Adrenal gland (tissue), 12 donors: Measurements from ENCODE around the gene SEMA4C. TPM values are rescaled to one million over a fixed set of nuclear protein-coding genes. Genes with fewer than 3 reads are reported as not detected.

Experiments
- DNase-seq, 7 donors: peaks; one replicate each; pipeline ENCODE4 v3.0.0-alpha.2; 2019 to 2020
- H3K27ac ChIP-seq, 5 donors: fragments of 200-600 bp; sonication (generic) in 4 of 5; 1 replicate in 3 of 5; 2 replicates in 2 of 5; pipeline versions ENCODE4 v1.5.1 to v1.8.0; 2016 to 2020; ENCODE audit warnings: mild to moderate bottlenecking in 1 of 5
- H3K27me3 ChIP-seq: fragments of 200-600 bp; 2 replicates; pipeline ENCODE4 v1.8.0; 2021
- H3K36me3 ChIP-seq, 2 donors: fragments of 200-600 bp; replicated peaks in 1 of 2; 1 replicate in 1 of 2; 2 replicates in 1 of 2; pipeline versions ENCODE4 v1.5.1 to v1.8.0; 2018 to 2022
- H3K4me1 ChIP-seq, 2 donors: fragments of 200-600 bp; replicated peaks in 1 of 2; 1 replicate in 1 of 2; 2 replicates in 1 of 2; pipeline versions ENCODE4 v1.5.1 to v1.8.0; 2018 to 2021
- H3K4me3 ChIP-seq, 4 donors: fragments of 200-600 bp; sonication (generic) in 3 of 4; one replicate each; pipeline ENCODE4 v1.5.1; 2016 to 2018
- H3K9me3 ChIP-seq, 3 donors: fragments of 200-600 bp; sonication (generic) in 1 of 3; replicated peaks in 1 of 3; 1 replicate in 2 of 3; 2 replicates in 1 of 3; pipeline versions ENCODE4 v1.5.1 to v1.8.0; 2016 to 2021
- CTCF ChIP-seq, 6 experiments: fragments of 450-650 bp in 4 of 6; fragments of 200-600 bp in 2 of 6; sonication (generic) in 1 of 6; IDR thresholded peaks; 1 replicate in 5 of 6; 2 replicates in 1 of 6; pipeline versions ENCODE4 v1.5.1 to v1.8.0; 2016 to 2021; ENCODE audit warnings: antibody characterized with exemption in 6 of 6, mild to moderate bottlenecking in 2 of 6, moderate library complexity in 1 of 6
- POLR2A ChIP-seq, 2 donors: fragments of 450-650 bp; IDR thresholded peaks; one replicate each; pipeline ENCODE4 v1.6.1; 2017; ENCODE audit warnings: antibody characterized with exemption in 2 of 2, mild to moderate bottlenecking in 2 of 2, moderate library complexity in 1 of 2
- WGBS, 4 donors: extraction: QIAGEN DNeasy Blood & Tissue Kit in 2 of 4; methylation state at CpG; one replicate each; pipeline versions ENCODE4 v1.1.5 to v1.1.7; 2013 to 2017; 5-methylcytosine and 5-hydroxymethylcytosine counted together
- intact Hi-C, 2 donors: fragments of 100-400 bp; cut with DNase I; formaldehyde crosslinking; loops; one replicate each; pipeline versions ENCODE4 v1.14.1 to v1.15.0; 2022 to 2023
- polyA plus RNA-seq, 3 donors: library from polyadenylated mRNA; stranded (reverse); fragments of 200-250 nt in 2 of 3; fragments of 350-450 nt in 1 of 3; fragmentation: Illumina TruSeq in 1 of 3; extraction: RNeasy Lipid Tissue Mini Kit (QIAGEN cat#74804) in 1 of 3; gene quantifications; one replicate each; pipeline ENCODE4 v1.2.3, GENCODE V29; 2013 to 2014
- total RNA-seq, 9 donors: library from RNA; depleted of rRNA in 4 of 9; stranded (reverse); fragments of >200 nt in 4 of 9; fragments of 120-200 nt in 1 of 9; fragmentation: NEBNext Ultra II Directional in 1 of 9; extraction: Animal tissue kit (Norgen Biotek cat#: 25700) in 1 of 9; gene quantifications; one replicate each; pipeline versions ENCODE4 v1.1.0 to v1.2.4, GENCODE V29; 2013 to 2023
- donor health status: healthy with polysubstance abuse.
- donor health status: Bipolar disorder and iron deficiency.
- donor health status: DM: yes; HTN: yes; CAD: no.
- donor health status: DM: no; HTN: no; CAD: no.
- donor health status: DM: no; HTN: no; CAD: no.
- donor health status: DM: yes; HTN: yes; CAD: no.

SEMA4C gene
- total and polyA plus RNA-seq, 12 donors = 4.4 to 31.6 (median 23.2) TPM

DNA sequence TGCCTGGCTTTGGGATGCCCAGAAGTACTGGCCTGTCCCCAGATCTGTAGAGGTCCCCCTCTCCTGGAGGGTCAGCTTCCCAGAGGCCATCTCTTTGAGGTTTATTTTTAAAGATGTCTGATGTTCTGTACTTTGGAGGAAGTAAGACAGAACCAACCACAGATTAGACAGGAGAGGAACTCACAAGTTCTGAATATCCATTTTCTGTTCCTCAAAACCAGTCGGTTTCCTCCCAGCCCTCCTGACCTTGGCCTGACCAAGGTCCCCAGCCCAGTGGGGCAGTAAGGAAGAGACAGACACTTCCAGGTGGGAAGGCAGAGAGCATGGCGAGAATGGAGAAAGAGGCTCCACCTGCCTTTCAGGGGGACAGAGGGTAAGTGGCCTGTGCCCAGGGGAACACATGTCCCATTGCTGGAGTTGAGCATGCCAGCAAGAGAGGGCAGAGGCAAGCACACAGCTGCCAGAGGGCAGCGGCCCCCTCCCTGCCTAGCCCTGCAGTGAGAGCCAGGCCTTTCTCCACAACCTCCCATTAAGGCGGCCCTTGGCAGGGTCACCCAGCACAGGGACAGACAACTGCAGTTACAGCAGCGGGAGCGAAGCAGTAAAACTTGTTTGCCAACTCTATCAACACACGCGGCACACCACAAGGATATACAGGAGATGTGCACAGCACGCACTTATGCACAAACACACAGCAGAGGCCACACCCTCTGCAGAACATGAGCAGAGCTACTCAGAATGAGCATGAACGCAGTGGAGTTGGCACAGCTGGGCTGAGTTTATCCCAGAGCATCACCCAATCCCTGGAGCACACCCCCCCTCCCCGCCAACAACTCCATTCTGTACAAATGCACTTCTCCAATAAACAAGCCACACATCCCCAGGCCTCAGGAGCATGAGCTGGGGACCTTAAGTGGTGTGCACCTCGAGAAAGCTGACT, 18.5 kb upstream of the SEMA4C start:
- Histone ChIP-seq H3K9me3 (no peaks in the 10 kb centered on the region), H3K27ac (peak overlapping the region in 1 of 5 donors; percentile 52), H3K4me3 (no peak overlapping the region), H3K36me3 (no peaks in the 10 kb centered on the region), H3K4me1 (peaks cover 0 to 33% of the 10 kb centered on the region in 2 donors), H3K27me3 (no peaks in the 10 kb centered on the region)
- no peak for DNase-seq
- intact Hi-C loops = no loop called here
- whole genome bisulfite sequencing, 4 donors = 70 to 86% (median 76%) methylated on average over 11 to 12 of the region's 12 CpGs
- TF ChIP-seq CTCF (IDR thresholded peaks at IDR 0.05) = no peak
- no peak for TF ChIP-seq POLR2A (IDR thresholded peaks at IDR 0.05)

- WGBS, 4 donors = 60 to 74% (median 63%) methylated on average over 17 to 18 of the region's 18 CpGs
- intact Hi-C loops = no loop called here
- no peak overlapping the region for H3K4me3 ChIP-seq
- no peaks in the 10 kb centered on the region for H3K27me3 ChIP-seq
- H3K27ac ChIP-seq = peak overlapping the region in 1 of 5 donors; percentile 52
- H3K4me1 ChIP-seq = peaks cover 0 to 33% of the 10 kb centered on the region in 2 donors
- TF ChIP-seq POLR2A (IDR thresholded peaks at IDR 0.05) (no peak), CTCF (IDR thresholded peaks at IDR 0.05) (no peak)
- no peak for DNase-seq
- no peaks in the 10 kb centered on the region for H3K36me3 ChIP-seq
- H3K9me3 ChIP-seq = no peaks in the 10 kb centered on the region
Observed at GRCh38 chr2:96887493-96888012, 17.7 kb upstream of the SEMA4C start.

DNA sequence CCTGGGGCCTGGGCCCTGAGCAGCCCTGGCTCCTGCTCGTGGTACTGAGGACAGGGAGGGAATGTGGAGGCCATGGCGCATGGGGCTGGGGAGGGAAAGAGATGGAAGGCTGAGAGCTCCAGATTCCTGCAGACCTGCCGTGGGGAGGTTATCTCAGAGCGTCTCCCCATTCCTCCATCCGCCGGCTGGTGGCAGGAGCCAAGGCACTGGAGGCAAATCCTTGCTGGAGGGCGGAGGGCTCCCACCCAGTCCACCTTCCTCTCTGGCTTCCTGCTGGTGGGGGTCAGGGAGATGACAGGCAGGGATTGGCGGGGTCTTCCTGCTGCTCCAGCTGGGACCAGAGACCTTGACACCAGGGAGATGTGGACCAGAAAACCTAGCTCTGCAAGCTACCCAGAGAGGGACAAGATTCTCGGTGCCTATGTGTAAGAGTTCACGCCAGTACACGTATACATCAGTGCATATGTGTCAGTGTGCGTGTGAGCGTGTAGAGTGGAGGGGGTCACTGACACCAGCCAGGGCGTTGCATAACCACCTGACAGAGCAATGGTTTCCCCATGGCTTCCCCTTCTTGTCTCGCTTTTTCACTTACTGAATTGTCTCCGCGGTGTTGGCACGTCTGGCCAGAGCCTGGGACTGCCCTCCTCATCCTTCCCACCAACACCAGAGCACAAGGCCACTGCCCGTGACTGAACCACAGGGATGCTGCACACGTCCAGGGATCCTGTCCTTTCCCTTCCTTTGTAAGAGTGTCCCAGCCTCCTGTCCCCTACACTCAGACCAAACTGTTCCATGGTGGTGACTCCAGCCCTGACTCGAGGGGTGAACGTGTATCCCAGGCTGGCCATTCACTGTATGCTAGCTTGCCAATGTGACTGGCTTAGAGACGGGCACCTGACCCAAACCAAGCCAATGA, 15.8 kb upstream of the SEMA4C start:
- Histone ChIP-seq H3K27me3 (no peaks in the 10 kb centered on the region), H3K4me3 (no peak overlapping the region), H3K9me3 (no peaks in the 10 kb centered on the region), H3K36me3 (no peaks in the 10 kb centered on the region), H3K27ac (peak overlapping the region in 1 of 5 donors; percentile 26), H3K4me1 (peaks cover 0 to 23% of the 10 kb centered on the region in 2 donors)
- peak in 1 of 7 donors; percentile 22 for DNase-seq
- 83 to 89% (median 87%) methylated on average over 18 to 23 of the region's 23 CpGs for WGBS, 4 donors
- TF ChIP-seq CTCF (IDR thresholded peaks at IDR 0.05) (no peak), POLR2A (IDR thresholded peaks at IDR 0.05) (no peak)
- intact Hi-C loops = no loop called here
